Measurements from ENCODE around the gene NSUN7.
"Not testable (repeated sequence)": the region's sequence is repeated elsewhere in the genome, so short reads cannot be mapped to it uniquely, and the experiment has no call there.

NSUN7 gene

DNA sequence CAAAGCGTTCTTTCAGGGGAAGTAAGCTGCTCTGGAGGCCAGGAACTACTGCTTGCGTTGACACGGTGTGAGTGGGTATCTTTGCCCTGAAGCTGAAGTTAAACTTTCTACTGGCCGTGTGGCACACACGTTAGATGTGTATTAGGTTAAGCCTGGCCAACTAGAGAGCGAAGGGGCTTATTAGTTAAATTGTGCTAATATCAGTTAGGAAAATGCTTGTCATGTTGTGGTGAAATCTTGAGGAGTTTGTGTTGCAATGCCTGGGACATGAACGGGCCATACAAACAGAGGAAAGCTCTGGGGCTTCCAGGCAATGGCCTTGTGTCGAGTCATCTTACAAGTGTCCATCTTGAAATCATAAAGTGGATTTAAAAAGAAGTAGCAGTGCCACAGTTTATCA, 62.6 kb downstream of the NSUN7 start:
- in situ Hi-C loops (cut with HindIII; ENCODE audit: low sequenced_read_pairs) = no loop called here

DNA sequence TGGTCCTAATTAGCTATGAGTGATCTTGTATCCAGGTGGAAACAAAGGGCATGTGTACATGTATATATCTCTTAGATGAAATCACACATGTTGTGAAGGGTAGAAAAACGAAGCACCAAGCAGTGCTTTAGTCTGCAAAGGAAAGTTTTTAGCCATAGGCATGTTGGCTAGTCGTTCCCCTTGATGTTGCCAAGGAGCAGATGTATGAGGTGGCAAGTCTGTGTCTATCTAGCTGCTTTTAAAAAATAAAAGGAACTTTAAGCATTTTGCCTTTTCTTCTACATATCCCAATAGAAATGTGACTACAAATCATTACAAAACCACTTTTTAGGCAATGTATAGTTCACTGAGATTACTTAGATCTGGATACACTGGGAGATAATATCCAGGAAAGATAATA, 63.1 kb downstream of the NSUN7 start:
- in situ Hi-C loops (cut with HindIII; ENCODE audit: low sequenced_read_pairs) = no loop called here

DNA sequence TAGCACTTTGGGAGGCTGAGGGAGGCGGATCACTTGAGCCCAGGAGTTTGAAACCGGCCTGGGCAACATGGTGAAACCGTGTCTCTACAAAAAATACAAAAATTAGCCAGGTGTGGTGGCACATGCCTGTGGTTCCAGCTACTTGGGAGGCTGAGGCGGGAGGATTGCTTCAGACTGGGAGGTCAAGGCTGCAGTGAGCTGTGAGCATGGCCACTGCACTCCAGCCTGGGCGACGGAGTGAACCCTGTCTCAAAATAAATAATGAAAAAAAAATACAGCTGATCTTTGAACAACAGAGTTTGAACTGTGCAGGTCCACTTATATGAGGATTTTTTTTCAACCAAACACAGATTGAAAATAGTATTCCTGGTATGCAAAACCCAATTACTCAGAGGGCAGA, 67.4 kb downstream of the NSUN7 start:
- in situ Hi-C loops (cut with HindIII; ENCODE audit: low sequenced_read_pairs) = not testable (repeated sequence)

DNA sequence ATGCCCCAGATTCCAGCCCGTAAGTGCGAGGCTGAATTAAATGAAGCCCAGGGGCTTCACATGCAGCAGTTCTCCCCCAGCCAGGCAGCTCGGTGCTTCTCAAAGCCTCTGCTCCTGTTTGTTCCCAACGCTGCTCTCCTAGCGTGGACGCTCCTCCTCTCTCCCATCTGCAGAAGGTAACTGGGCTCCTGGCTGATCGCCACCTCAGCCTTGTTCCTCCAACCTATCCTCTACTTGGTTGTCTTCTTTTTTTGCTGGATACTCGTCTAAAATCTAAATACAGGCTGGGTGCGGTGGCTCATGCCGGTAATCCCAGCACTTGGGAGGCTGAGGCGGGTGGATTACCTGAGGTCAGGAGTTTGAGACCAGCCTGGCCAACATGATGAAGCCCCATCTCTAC, 70.3 kb downstream of the NSUN7 start:
- in situ Hi-C loops (cut with HindIII; ENCODE audit: low sequenced_read_pairs) = no loop called here

- in situ Hi-C loops (cut with HindIII; ENCODE audit: low sequenced_read_pairs) = no loop called here
Measured at GRCh38 chr4:40822420-40823166, 72.8 kb downstream of the NSUN7 start.

DNA sequence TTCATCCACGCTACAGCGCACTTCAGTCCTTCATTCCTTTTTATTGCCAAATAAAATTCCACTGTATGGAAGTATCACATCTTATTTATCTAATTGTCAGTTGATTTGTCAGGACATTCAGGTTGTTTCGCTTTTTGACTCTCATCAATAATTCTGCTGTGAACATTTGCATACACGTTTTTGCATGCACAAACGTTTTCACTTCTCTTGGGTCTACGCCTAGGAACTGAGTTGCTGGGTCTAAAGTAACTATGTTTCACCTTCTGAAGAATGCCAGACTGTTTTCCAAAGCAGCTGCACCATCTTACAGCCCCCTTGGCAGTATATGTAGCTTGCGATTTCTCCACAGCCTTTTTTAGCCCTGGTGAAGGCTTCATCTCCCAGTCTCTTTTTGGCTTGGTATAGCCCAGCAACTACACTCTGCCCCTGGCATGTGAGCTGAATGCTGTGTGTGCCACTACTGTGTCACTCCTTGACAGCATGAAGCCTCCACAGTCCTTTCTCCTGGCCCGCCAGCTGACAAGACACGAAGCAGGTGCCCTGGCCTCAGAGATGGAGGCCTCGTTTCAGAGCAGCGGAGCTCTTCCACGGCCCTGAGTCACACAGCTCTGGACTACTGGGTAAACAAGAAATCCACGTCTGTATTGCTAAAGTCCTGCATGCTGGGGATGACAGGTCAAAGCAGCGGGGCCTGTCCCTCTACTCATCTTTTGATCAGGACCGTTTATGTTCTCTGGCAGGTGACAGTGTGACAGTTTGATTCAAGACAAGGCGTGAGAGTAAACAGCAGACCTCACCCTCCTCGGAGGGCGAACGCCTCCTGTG, 75.5 kb downstream of the NSUN7 start:
- in situ Hi-C loops (cut with HindIII; ENCODE audit: low sequenced_read_pairs) = no loop called here

- in situ Hi-C loops (cut with HindIII; ENCODE audit: low sequenced_read_pairs) = no loop called here
Measured at GRCh38 chr4:40826821-40827220, 77.1 kb downstream of the NSUN7 start.

DNA sequence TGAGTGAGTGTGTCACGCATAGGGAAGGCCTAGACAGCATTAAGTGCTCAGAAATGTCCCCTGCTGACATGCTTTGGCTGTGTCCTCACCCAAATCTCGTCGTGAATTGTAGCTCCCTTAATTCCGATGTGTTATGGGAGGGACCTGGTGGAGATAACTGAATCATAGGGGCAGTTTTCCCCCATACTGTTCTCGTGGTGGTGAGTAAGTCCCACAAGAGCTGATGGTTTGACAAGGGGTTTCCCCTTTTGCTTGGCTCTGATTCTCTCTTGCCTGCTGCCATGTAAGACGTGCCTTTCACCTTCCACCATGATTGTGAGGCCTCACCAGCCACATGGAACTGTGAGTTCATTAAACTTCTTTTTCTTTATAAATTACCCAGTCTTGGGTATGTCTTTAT, 78.0 kb downstream of the NSUN7 start:
- in situ Hi-C loops (cut with HindIII; ENCODE audit: low sequenced_read_pairs) = no loop called here

DNA sequence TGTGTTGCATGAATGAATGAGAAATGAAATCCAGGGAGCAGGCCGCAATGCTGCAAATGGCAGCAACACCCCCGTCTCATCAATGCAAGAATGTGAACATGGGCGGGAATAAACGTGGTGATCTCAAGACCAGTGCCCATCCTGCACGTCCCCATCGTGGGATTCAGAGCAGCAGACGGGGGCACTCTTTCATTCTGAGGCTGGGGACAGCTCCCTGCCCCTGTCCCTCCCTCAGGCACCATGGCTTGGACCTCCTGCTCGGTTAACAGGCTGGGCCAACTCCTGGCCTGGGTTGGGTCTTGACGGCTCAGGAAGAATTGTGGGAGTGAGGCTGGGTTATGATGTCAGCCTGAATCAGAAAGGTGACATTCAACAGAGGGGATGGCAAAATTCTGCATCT, 78.9 kb downstream of the NSUN7 start:
- in situ Hi-C loops (cut with HindIII; ENCODE audit: low sequenced_read_pairs) = no loop called here

- in situ Hi-C loops (cut with HindIII; ENCODE audit: low sequenced_read_pairs) = no loop called here
Measured at GRCh38 chr4:40829586-40829985, 79.8 kb downstream of the NSUN7 start.

- in situ Hi-C loops (cut with HindIII; ENCODE audit: low sequenced_read_pairs) = no loop called here
Measured at GRCh38 chr4:40831146-40831907, 81.6 kb downstream of the NSUN7 start.

- in situ Hi-C loops (cut with HindIII; ENCODE audit: low sequenced_read_pairs) = no loop called here
Measured at GRCh38 chr4:40832175-40832574, 82.4 kb downstream of the NSUN7 start.

GRCh38 chr4:40833212-40833611, 83.5 kb downstream of the NSUN7 start:
- in situ Hi-C loops (cut with HindIII; ENCODE audit: low sequenced_read_pairs) = no loop called here

DNA sequence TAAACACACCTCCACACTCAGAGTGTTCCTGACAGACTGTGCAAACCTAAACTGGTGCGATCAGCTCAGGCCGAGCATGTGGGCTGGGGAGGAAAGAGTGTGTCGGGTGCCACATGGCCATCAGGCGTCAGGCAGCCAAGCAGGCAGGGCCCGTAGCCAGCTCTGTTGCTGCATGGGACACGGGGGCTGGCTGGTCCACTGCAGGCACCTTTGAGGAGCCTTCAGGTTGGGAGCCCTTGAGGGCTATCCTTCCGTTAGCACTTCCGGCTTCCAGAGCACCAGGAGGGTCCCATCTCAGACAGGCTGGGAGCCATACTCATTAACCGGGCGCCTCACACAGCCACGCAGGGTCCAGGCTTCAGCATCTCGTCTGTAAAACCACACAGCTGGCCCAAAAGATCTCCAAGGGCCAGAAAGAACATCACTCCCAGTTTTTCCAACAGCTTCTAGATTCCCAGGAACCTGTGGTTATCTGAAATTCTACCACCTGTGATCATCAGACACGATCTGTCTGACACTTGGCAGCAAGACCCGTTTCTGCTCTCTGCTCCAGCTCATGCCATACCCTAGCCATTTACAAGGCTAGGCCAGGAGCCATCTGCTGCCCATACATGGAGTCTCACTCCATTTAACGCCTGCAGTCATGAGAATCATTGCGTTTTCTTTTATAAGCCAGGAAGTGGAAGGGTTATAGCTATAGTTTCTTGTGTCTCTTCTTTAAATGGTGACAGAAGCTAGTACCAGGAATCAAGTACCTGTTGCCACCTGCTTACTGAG, 87.5 kb downstream of the NSUN7 start:
- in situ Hi-C loops (cut with HindIII; ENCODE audit: low sequenced_read_pairs) = no loop called here

- in situ Hi-C loops (cut with HindIII; ENCODE audit: low sequenced_read_pairs) = no loop called here
Measured at GRCh38 chr4:40838742-40839141, 89.0 kb downstream of the NSUN7 start.

GRCh38 chr4:40840255-40840984, 90.7 kb downstream of the NSUN7 start:
- in situ Hi-C loops (cut with HindIII; ENCODE audit: low sequenced_read_pairs) = loop anchor here (5.0 kb wide), 1 partner anchor 58 kb away; no protein-coding TSS in a partner anchor

- in situ Hi-C loops (cut with HindIII; ENCODE audit: low sequenced_read_pairs) = loop anchor here (5.0 kb wide), 1 partner anchor 59 kb away; no protein-coding TSS in a partner anchor
Measured at GRCh38 chr4:40840985-40841571, 91.3 kb downstream of the NSUN7 start.

DNA sequence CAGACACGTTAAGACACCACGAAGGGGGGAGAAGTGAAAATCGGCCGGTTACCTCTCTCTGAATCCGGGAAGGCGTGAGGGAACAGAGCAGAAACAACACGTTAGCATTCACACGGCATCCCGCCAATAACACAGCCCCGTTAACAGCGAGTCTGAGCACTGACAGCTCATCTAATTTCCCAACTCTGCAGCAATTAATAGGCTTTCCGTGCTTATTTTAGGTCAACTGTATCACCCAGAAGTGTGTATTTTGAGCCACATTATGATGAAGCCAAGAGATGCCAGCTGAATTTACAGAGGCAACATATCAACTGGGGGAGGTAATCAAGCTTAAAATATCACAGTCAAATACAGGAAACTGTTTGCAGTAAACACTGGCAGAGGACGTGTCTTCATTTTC, 92.6 kb downstream of the NSUN7 start:
- in situ Hi-C loops (cut with HindIII; ENCODE audit: low sequenced_read_pairs) = loop anchor here (5.0 kb wide), 1 partner anchor 60 kb away; no protein-coding TSS in a partner anchor

DNA sequence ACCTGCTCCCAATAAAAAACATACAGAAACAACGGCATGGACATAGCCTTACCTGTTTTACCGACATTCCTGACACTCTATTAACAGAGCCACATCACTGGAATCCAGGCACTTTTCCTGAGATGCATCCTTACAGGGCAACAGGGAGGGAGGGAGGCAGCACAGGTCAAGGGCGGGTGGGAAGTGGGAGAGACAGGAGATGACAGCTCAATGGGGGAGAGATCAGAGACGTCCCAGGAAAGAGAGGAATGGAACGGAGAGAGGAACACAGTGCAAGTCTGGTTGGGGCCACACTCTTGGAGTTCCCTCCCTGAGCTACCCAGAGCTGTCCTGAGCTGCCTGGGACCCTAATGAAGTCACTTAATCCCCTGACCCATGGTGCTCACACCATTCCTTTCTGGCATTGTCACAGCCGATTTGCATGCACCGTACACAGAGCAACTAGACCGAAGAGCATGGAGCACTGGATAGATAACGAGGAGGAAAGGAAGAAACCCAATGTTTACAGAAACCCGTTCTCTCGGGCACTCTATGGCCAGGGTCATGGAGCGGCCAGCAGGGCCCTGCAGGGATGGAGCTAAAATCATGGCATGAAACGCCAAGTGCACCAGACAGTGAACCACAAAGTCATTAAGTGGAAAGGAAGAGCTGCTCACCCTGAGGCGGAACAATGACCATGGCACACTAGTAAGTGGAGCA, 93.1 kb downstream of the NSUN7 start:
- in situ Hi-C loops (cut with HindIII; ENCODE audit: low sequenced_read_pairs) = loop anchor here (5.0 kb wide), 1 partner anchor 61 kb away; no protein-coding TSS in a partner anchor

Data from endothelial cell of hepatic sinusoid (primary cell).